HFFc6 (cell line): ENCODE data around the gene RPF1. TPM values are rescaled to one million over a fixed set of nuclear protein-coding genes. Genes with fewer than 3 reads are reported as not detected.

Experiments
- total RNA-seq, 6 experiments: library from RNA; stranded (reverse); fragmentation: NEBNext Ultra II Directional; extraction: Animal tissue kit (Norgen Biotek cat#: 25700); gene quantifications; 2 replicates in 1 of 6; 3 replicates in 5 of 6; pipeline ENCODE4 v1.2.3, GENCODE V29; 2021

Gene RPF1
- total RNA-seq, 6 experiments from 2014 or later, result 29.4 to 43.0 (median 36.2) TPM

Other genes with a start within 250 kb of the RPF1 start
- 1 to 10 TPM in 1 of 6 experiments, under 1 TPM in 5; 0.36 to 1.1 (median 0.45) TPM for gene SAMD13, start 177.6 kb upstream of the RPF1 start, total RNA-seq
- not detected for gene DNASE2B, start 80.8 kb upstream of the RPF1 start, total RNA-seq
- 1 to 10 TPM in 3 of 6 experiments, under 1 TPM in 3; 0.33 to 1.3 (median 0.85) TPM for gene SPATA1, start 27.1 kb downstream of the RPF1 start, total RNA-seq
- gene GNG5, start 27.3 kb downstream of the RPF1 start, total RNA-seq, result 100 to 1,000 TPM; 121 to 201 (median 145) TPM
- gene CTBS, start 95.2 kb downstream of the RPF1 start, total RNA-seq, result 10 to 100 TPM; 15.4 to 21.2 (median 17.8) TPM
- gene SSX2IP, start 211.2 kb downstream of the RPF1 start, total RNA-seq, result 100 to 1,000 TPM in 4 of 6 experiments, 10 to 100 TPM in 2; 78.3 to 128 (median 121) TPM